ENCODE data around the gene CTU1. TPM values are rescaled to one million over a fixed set of nuclear protein-coding genes. Genes with fewer than 3 reads are reported as not detected.

The CTU1 gene
- total RNA-seq, 1 experiment from 2014 or later, result 11.3 TPM

- peak within 1 kb of the TSS; percentile 56 for H3K4me3 Mint-ChIP-seq (ENCODE audit: low read depth, unreplicated experiment)
Observed at GRCh38 chr19:51064534-51065220, 43.5 kb downstream of the CTU1 start, which contains the start of gene KLK13. TSS of gene KLK13 (minus strand) at chr19:51065092. CDS start at chr19:51065067, 25 bp downstream.

GRCh38 chr19:51063664-51064063 lies 44.5 kb downstream of the CTU1 start:
- BruUV-seq (replicated peaks), result no TSS peak
- DNase-seq, result no peak
- TF ChIP-seq CTCF (IDR thresholded peaks at IDR 0.05; ENCODE audit: unreplicated experiment), result no peak
- Mint-ChIP-seq H3K27ac (ENCODE audit: unreplicated experiment) (no peak overlapping the region), H3K4me3 (ENCODE audit: low read depth, unreplicated experiment) (no peak overlapping the region), H3K9me3 (ENCODE audit: low read depth, unreplicated experiment) (peaks cover 12% of the 10 kb centered on the region), H3K4me1 (ENCODE audit: low read depth, unreplicated experiment) (no peaks in the 10 kb centered on the region), H3K27me3 (ENCODE audit: unreplicated experiment) (peaks cover 63% of the 10 kb centered on the region), H3K36me3 (ENCODE audit: insufficient read depth, unreplicated experiment) (no peaks in the 10 kb centered on the region)
- CTCF ChIA-PET, result interaction anchor here (0.7 kb wide), 1 partner anchor 13 kb away, joined by 4 read pairs; no protein-coding TSS in a partner anchor
- intact Hi-C loops (cut with micrococcal nuclease; ENCODE audit: unreplicated experiment), result no loop called here

More at GRCh38 chr19:51064534-51065220, 43.5 kb downstream of the CTU1 start, which contains the start of gene KLK13:
- no peak within 1 kb of the TSS for H3K27ac Mint-ChIP-seq (ENCODE audit: unreplicated experiment)
- BruUV-seq (replicated peaks), result no TSS peak
- no peaks in the 10 kb centered on the region for H3K4me1 Mint-ChIP-seq (ENCODE audit: low read depth, unreplicated experiment)
- peaks cover 12% of the 10 kb centered on the region for H3K9me3 Mint-ChIP-seq (ENCODE audit: low read depth, unreplicated experiment)
- no peak for TF ChIP-seq CTCF (IDR thresholded peaks at IDR 0.05; ENCODE audit: unreplicated experiment)
- CTCF ChIA-PET, result interaction anchor here (0.7 to 0.9 kb wide), 2 partner anchors 12 to 44 kb away, joined by 4 read pairs; no protein-coding TSS in a partner anchor
- peaks cover 54% of the 10 kb centered on the region for H3K27me3 Mint-ChIP-seq (ENCODE audit: unreplicated experiment)
- peak; percentile 24 for DNase-seq
- no peaks in the 10 kb centered on the region for H3K36me3 Mint-ChIP-seq (ENCODE audit: insufficient read depth, unreplicated experiment)
- intact Hi-C loops (cut with micrococcal nuclease; ENCODE audit: unreplicated experiment), result no loop called here

GRCh38 chr19:51060973-51061372 lies 47.2 kb downstream of the CTU1 start:
- BruUV-seq (replicated peaks), result no TSS peak
- no peak for DNase-seq
- no peak for TF ChIP-seq CTCF (IDR thresholded peaks at IDR 0.05; ENCODE audit: unreplicated experiment)
- Mint-ChIP-seq H3K4me3 (ENCODE audit: low read depth, unreplicated experiment) (no peak overlapping the region), H3K36me3 (ENCODE audit: insufficient read depth, unreplicated experiment) (no peaks in the 10 kb centered on the region), H3K27me3 (ENCODE audit: unreplicated experiment) (peaks cover 67% of the 10 kb centered on the region), H3K27ac (ENCODE audit: unreplicated experiment) (no peak overlapping the region), H3K4me1 (ENCODE audit: low read depth, unreplicated experiment) (no peaks in the 10 kb centered on the region), H3K9me3 (ENCODE audit: low read depth, unreplicated experiment) (peaks cover 6% of the 10 kb centered on the region)
- CTCF ChIA-PET, result no interaction called here
- intact Hi-C loops (cut with micrococcal nuclease; ENCODE audit: unreplicated experiment), result no loop called here

GRCh38 chr19:51060336-51060735 lies 47.9 kb downstream of the CTU1 start:
- Mint-ChIP-seq H3K27ac (ENCODE audit: unreplicated experiment) (no peak overlapping the region), H3K4me3 (ENCODE audit: low read depth, unreplicated experiment) (no peak overlapping the region), H3K4me1 (ENCODE audit: low read depth, unreplicated experiment) (no peaks in the 10 kb centered on the region), H3K27me3 (ENCODE audit: unreplicated experiment) (peaks cover 67% of the 10 kb centered on the region), H3K9me3 (ENCODE audit: low read depth, unreplicated experiment) (peaks cover 6% of the 10 kb centered on the region), H3K36me3 (ENCODE audit: insufficient read depth, unreplicated experiment) (no peaks in the 10 kb centered on the region)
- no peak for TF ChIP-seq CTCF (IDR thresholded peaks at IDR 0.05; ENCODE audit: unreplicated experiment)
- CTCF ChIA-PET, result no interaction called here
- DNase-seq, result no peak
- intact Hi-C loops (cut with micrococcal nuclease; ENCODE audit: unreplicated experiment), result no loop called here
- no TSS peak for BruUV-seq (replicated peaks)
